Body of pancreas (tissue), 4 donors: ENCODE results near the gene ASB16.

Experiments
- POLR2A ChIP-seq, 3 donors: fragments of 450-650 bp; IDR thresholded peaks; one replicate each; pipeline ENCODE4 v1.6.1; 2016; ENCODE audit warnings: antibody characterized with exemption in 3 of 3, mild to moderate bottlenecking in 2 of 3
- TF ChIP-seq, protein P1 (sequence below), 7 experiments: fragments of 450-650 bp in 4 of 7; fragments of 200-600 bp in 3 of 7; sonication (generic) in 3 of 7; IDR thresholded peaks; one replicate each; pipeline ENCODE4 v1.5.1; 2016 to 2019; ENCODE audit warnings: antibody characterized with exemption in 7 of 7

DNA sequence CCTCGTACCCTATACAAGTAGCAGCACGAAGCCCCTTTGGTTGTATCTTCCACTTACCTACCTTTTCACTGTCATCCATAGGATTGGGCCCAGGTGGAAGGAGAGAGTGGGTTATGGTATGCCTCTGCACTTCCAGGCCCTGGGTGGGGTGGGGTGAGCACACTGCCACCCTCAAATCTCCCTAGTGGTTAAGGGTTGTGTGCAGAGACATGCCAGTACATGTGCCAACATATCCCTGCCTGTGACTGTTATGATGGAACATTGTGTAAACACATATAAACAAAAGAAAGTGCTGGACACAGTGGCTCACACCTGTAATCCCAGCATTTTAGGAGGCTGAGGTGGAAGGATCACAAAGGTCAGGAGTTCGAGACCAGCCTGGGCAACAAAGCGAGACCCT is 17.6 kb upstream of the ASB16 start:
- TF ChIP-seq, protein P1, sequence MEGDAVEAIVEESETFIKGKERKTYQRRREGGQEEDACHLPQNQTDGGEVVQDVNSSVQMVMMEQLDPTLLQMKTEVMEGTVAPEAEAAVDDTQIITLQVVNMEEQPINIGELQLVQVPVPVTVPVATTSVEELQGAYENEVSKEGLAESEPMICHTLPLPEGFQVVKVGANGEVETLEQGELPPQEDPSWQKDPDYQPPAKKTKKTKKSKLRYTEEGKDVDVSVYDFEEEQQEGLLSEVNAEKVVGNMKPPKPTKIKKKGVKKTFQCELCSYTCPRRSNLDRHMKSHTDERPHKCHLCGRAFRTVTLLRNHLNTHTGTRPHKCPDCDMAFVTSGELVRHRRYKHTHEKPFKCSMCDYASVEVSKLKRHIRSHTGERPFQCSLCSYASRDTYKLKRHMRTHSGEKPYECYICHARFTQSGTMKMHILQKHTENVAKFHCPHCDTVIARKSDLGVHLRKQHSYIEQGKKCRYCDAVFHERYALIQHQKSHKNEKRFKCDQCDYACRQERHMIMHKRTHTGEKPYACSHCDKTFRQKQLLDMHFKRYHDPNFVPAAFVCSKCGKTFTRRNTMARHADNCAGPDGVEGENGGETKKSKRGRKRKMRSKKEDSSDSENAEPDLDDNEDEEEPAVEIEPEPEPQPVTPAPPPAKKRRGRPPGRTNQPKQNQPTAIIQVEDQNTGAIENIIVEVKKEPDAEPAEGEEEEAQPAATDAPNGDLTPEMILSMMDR (IDR thresholded peaks at IDR 0.05), result no peak
- TF ChIP-seq POLR2A (IDR thresholded peaks at IDR 0.05), result no peak
